AG08396 (cell line): ENCODE results near the gene GNAQ.

Experiments
- DNase-seq: peaks from one replicate; pipeline ENCODE4 v3.0.0; 2012; ENCODE audit warnings: low spot score, mixed read lengths

The GNAQ gene

GRCh38 chr9:78031893-78032729, 500 bp upstream of the GNAQ start:
- peak; percentile 94 for DNase-seq

GRCh38 chr9:78030553-78031443, 813 bp downstream of the GNAQ start:
- DNase-seq, result peak; percentile 51

DNA sequence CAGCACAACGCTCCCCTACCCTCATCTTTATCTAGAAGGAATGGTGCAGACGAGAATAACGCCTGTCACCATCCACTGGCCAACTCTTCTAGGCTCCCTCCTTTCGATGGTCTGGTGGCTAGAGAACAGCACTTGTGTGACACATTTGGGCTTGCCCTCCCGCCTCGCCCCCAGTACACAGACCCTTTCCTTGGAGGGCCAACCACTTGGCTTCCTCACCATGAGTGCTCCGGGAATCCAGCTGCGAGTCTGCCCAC, 1.4 kb downstream of the GNAQ start:
- DNase-seq, result peak; percentile 21

GRCh38 chr9:78029551-78030295, 1.9 kb downstream of the GNAQ start:
- DNase-seq, result no peak

DNA sequence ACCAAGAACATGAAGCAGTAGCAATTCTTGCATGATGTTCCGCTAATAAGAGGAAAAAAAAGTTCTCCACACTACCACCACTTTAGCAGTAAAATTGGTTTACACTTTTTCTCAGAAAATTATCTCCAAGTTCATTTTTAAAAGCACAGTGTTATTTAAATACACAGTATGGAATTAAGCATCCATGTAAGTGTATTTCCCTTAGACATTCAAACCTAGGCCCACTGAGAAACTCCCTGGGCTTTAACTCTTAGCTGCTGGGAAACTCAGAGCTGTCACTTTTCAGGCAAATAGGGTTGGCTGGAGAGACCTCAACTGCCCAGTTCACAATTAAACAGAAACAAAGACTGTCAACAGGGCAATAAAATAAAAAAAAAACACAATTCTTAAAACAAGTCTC, 2.7 kb downstream of the GNAQ start:
- no peak for DNase-seq

DNA sequence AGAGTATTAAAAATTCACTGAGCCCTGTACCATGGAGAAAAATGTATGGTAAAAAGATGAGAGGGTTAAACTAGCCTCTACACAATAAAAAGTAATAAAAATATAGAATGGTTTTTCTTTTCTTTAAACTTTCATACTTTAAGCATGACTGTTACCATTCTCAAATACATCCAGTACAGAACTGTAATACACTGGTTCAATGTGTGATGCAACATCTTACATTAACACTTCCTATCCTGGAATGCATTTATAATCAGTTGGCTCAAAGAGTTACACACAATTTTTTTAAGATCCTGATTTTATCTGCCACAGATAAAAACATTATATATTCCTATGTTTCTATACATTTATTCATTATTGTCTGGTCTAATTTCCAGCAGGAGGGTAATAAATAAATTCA, 4.7 kb downstream of the GNAQ start:
- peak; percentile 22 for DNase-seq

- DNase-seq, result no peak
Measured at GRCh38 chr9:78026416-78026815, 5.2 kb downstream of the GNAQ start.

GRCh38 chr9:78025186-78025585, 6.4 kb downstream of the GNAQ start:
- DNase-seq, result no peak

GRCh38 chr9:78023003-78023741, 8.4 kb downstream of the GNAQ start:
- peak; percentile 20 for DNase-seq

DNA sequence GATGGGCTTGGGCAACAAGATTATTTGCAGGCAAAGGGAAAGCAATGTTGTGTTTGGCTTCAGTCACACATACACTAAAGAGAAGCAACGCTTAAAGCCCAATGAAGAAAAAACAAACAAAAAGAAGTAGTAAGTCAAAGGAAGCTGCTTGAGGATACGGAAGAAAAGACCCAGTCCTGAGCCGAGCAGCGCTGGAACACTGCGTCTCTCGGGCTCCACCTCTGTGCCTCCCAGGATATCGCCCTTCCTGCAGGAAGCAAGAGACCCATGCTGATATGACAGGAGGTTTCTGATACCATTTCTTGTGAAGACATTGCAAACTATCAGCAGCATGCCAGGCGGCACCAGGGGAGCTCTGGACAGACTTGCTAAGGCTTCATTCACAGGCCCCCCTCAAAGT, 9.9 kb downstream of the GNAQ start:
- no peak for DNase-seq

GRCh38 chr9:78017190-78017693, 14.4 kb downstream of the GNAQ start:
- no peak for DNase-seq

DNA sequence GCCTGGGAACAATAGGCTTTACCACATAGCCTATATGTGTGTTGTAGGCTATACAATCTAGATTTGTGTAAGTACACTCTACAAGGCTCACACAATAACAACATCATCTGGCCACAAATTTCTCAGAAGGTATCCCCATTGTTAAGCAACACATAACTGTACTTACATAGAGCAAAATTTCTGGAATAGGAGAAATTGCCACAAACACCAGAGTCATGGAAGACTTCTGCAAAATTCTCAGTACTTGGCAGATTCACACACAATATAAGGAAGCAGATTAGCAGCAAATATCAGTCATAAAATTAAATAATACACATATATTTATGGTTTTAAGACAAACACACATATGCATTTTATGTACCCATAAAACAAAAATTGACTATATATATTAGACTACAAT, 16.4 kb downstream of the GNAQ start:
- DNase-seq, result no peak

DNA sequence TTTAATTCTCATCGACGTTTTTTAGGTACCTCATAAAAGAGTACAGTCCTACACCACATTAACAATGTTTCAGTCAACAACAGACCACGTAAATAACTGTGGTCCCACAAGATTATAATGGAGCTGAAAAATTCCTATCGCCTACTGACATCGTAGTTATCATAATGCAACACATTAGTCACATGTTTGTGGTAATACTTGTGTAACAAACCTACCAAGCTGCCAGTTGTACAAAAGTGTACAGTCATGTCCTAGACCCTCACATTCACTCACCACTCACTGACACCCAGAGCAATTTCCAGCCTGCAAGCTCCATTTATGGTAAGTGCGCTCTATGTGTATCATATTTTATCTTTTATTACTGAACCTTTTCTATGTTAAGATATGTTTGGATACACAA, 16.8 kb downstream of the GNAQ start:
- DNase-seq, result no peak

- DNase-seq, result no peak
Measured at GRCh38 chr9:78013934-78014333, 17.7 kb downstream of the GNAQ start.

DNA sequence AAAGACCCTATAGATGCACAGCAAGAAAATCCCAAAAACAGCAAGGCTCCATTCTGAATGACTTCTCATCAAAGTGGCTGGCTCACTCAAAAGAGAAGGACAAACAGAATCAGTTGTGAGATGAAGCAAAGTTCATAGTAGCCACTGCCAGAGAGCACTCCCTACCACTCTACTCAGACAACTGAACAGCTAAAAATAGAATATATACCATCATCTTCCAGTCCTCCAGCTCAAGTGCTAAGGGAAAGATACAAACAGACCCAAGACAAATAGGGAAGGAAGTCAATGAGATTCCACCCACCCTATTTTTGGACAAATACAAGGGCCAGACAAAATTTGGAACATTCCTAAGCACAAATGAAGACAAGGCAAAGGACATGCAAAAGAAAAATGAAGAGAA, 20.6 kb downstream of the GNAQ start:
- DNase-seq, result no peak

- no peak for DNase-seq
Measured at GRCh38 chr9:78010445-78010844, 21.2 kb downstream of the GNAQ start.

DNA sequence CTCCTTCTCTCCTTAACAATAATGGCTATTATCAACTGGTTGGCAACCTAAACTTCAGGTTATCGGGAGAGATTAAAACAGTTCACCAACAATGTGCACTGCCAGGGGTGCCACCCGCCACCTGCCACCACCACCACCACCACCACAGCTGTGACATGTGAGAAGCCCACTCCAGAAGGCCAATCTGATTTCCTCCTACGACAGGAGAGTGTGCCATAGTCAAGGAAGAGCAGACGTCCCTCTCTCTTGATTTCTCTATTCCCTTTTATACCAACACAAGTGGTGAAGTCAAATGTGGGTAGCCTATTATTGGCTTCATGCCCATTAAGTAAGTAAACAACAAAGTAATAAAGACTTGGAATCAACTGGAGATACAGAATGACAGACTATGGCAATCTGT, 22.4 kb downstream of the GNAQ start:
- no peak for DNase-seq

GRCh38 chr9:78006734-78007133, 24.9 kb downstream of the GNAQ start:
- DNase-seq, result no peak

- no peak for DNase-seq
Measured at GRCh38 chr9:78005231-78006002, 26.2 kb downstream of the GNAQ start.

- no peak for DNase-seq
Measured at GRCh38 chr9:78004478-78005229, 27.0 kb downstream of the GNAQ start.
